Testis (tissue), 3 donors: ENCODE results near the gene SLC35F4. TPM values are rescaled to one million over a fixed set of nuclear protein-coding genes. Genes with fewer than 3 reads are reported as not detected.
"Not testable (repeated sequence)": the region's sequence is repeated elsewhere in the genome, so short reads cannot be mapped to it uniquely, and the experiment has no call there.

Source experiments
- DNase-seq: peaks from one replicate; pipeline ENCODE4 v3.0.0-alpha.2; 2019
- H3K27ac ChIP-seq, 2 donors: fragments of 200-600 bp; sonication (generic); one replicate each; pipeline ENCODE4 v1.5.1; 2019
- H3K27me3 ChIP-seq: fragments of 200-600 bp; sonication (generic); one replicate; pipeline ENCODE4 v1.5.1; 2019
- H3K36me3 ChIP-seq: fragments of 200-600 bp; sonication (generic); one replicate; pipeline ENCODE4 v1.5.1; 2017; ENCODE audit warnings: low read depth; ENCODE audit errors: missing control alignments
- H3K4me1 ChIP-seq: fragments of 200-600 bp; sonication (generic); one replicate; pipeline ENCODE4 v1.5.1; 2019
- H3K4me3 ChIP-seq, 2 donors: fragments of 200-600 bp; sonication (generic); one replicate each; pipeline ENCODE4 v1.5.1; 2017 to 2019
- H3K9me3 ChIP-seq: fragments of 200-600 bp; sonication (generic); one replicate; pipeline ENCODE4 v1.5.1; 2017
- POLR2A ChIP-seq: fragments of 450-650 bp; IDR thresholded peaks from one replicate; pipeline ENCODE4 v1.6.1; 2017; ENCODE audit warnings: antibody characterized with exemption, mild to moderate bottlenecking, moderate library complexity
- WGBS, 2 donors: methylation state at CpG; one replicate each; pipeline ENCODE4 v1.1.5; 2018; 5-methylcytosine and 5-hydroxymethylcytosine counted together
- intact Hi-C: fragments of 100-400 bp; cut with DNase I; formaldehyde crosslinking; loops from one replicate; pipeline ENCODE4 v1.15.1; 2023; ENCODE audit warnings: low total_unique reads
- polyA plus RNA-seq: library from polyadenylated mRNA; stranded (reverse); fragments of 350-450 nt; fragmentation: Illumina TruSeq; extraction: RNeasy Lipid Tissue Mini Kit (QIAGEN cat#74804); gene quantifications from one replicate; pipeline ENCODE4 v1.2.3, GENCODE V29; 2014; ENCODE audit warnings: low read depth, low replicate concordance; ENCODE audit not compliant: insufficient read depth
- total RNA-seq, 2 donors: library from RNA; depleted of rRNA; stranded (reverse); fragments of >200 nt; gene quantifications; one replicate each; pipeline ENCODE4 v1.2.3, GENCODE V29; 2016
- TF ChIP-seq, protein P1 (sequence below), 3 experiments: fragments of 450-650 bp in 2 of 3; fragments of 200-600 bp in 1 of 3; sonication (generic) in 1 of 3; IDR thresholded peaks; one replicate each; pipeline ENCODE4 v1.5.1; 2016 to 2019; ENCODE audit warnings: antibody characterized with exemption in 3 of 3, mild to moderate bottlenecking in 2 of 3, moderate library complexity in 1 of 3

The SLC35F4 gene
- total and polyA plus RNA-seq, 3 donors from 2014 or later = 0.50 to 2.8 (median 2.3) TPM

DNA sequence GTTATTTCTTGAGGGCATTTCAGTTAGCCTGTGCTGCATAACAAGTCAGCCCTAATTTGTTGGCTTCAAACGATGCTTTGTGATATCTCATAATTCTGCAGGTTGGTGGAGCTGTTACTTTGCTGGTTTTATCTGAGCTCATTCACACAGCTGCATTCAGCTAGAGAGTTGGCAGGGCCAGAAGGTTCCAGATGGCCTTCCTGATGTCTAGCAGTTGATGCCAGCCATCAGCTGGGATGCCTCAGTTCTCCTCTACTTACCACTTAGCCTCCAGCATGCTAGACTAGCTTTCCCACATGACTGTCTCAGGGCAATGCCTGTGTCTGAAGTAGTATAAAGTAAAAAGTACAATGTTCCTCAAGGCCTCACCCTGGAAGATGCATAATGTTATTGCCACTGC lies 130.6 kb downstream of the SLC35F4 start:
- intact Hi-C loops = no loop called here
- 65 to 69% methylated on average over 1 of the region's 1 CpG for WGBS, 2 donors

DNA sequence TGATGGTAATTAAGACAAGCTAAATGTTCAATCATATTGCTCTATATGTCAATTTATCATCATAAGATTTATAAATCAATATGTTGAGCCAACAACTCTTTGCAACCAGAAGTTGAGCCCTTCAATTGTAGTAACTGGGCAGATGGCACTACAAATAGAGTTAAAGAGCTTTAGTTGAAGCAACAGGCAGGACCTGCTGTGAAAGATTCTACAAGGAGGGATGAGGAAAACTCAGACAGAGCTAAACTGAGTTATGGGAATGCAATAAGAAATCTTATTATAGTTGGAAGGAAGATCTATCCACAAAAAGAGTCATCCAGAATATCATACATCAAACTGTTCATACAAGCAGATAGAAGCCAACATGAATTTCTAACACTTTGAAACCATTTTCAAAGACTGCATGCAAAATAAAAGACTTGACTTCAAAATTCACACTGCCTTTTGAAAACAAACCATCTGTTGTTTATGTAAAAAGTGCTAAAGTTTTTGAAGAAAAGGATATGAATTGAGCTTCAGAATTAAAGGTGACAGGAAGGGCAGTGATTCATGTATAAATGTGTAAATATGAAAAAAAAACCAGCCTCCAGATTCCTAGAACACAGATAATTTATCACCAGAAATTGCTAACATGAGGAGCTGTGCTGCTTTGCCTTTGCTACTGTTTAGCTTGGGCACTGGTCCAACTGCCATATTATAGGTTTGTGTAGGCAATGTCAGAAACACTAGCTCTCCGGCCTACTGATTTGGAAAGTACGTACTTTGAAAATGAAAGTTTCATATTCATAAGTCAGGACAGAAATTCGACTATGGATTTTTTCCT lies 133.2 kb downstream of the SLC35F4 start:
- Histone ChIP-seq H3K4me3 (no peak overlapping the region), H3K9me3 (no peaks in the 10 kb centered on the region), H3K36me3 (no peaks in the 10 kb centered on the region), H3K27me3 (no peaks in the 10 kb centered on the region), H3K4me1 (no peaks in the 10 kb centered on the region), H3K27ac (no peak overlapping the region)
- TF ChIP-seq, protein P1, sequence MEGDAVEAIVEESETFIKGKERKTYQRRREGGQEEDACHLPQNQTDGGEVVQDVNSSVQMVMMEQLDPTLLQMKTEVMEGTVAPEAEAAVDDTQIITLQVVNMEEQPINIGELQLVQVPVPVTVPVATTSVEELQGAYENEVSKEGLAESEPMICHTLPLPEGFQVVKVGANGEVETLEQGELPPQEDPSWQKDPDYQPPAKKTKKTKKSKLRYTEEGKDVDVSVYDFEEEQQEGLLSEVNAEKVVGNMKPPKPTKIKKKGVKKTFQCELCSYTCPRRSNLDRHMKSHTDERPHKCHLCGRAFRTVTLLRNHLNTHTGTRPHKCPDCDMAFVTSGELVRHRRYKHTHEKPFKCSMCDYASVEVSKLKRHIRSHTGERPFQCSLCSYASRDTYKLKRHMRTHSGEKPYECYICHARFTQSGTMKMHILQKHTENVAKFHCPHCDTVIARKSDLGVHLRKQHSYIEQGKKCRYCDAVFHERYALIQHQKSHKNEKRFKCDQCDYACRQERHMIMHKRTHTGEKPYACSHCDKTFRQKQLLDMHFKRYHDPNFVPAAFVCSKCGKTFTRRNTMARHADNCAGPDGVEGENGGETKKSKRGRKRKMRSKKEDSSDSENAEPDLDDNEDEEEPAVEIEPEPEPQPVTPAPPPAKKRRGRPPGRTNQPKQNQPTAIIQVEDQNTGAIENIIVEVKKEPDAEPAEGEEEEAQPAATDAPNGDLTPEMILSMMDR (IDR thresholded peaks at IDR 0.05) = no peak
- TF ChIP-seq POLR2A = no peak
- no peak for DNase-seq
- intact Hi-C loops = no loop called here
- 42 to 47% methylated on average over 3 of the region's 3 CpGs for WGBS, 2 donors

More for the DNA sequence above, 130.6 kb downstream of the SLC35F4 start:
- no peak for DNase-seq
- H3K27me3 ChIP-seq = no peaks in the 10 kb centered on the region
- no peaks in the 10 kb centered on the region for H3K36me3 ChIP-seq
- TF ChIP-seq, protein P1 (IDR thresholded peaks at IDR 0.05) = no peak
- no peak for TF ChIP-seq POLR2A
- no peak overlapping the region for H3K27ac ChIP-seq
- H3K9me3 ChIP-seq = no peaks in the 10 kb centered on the region
- no peak overlapping the region for H3K4me3 ChIP-seq
- no peaks in the 10 kb centered on the region for H3K4me1 ChIP-seq

DNA sequence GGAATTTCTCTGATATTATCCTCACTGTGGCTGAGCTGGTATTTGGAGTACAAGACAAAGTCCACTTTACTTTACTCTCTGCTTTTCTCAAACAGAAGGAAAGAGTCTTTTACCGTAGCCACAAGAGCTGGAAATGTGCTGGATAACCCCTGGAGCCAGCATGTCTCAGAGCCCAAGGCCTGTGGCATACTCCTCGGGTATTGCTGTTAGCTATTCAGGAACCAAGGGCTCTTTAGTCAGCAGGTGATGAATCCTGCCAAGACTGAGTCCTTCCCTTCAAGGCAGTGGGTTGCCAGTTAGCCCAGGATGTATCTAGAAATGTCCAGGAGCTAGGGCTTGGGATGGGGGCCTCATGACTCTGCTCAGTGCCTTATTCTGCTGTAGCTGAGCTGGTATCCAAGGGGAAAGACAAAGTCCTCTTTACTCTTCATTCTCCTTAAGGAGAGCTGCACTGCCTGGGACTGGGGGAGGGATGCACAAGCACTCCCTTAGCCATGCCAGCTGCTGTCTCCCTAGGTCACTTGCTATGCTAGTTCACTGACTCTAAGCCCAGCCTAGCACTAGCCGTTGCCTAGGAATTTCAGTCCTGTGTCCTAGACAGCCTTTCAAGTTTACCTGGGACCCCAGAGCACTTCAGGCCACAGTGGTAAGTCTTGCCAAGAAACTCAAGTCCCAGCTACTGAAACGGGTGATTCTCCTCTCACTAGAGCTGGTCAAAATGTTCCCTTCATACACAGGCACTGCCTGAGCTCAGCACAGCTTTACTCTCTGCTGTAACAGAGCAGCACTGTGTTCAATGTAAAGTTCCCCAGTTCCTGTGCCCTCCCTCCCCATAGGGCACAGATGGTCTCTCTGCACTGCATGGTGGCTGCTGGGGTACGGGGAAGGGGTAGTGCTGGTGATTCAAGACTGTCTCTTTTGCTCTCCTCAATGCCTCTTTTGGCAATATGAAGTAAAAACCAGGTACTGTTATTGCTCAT lies 136.4 kb downstream of the SLC35F4 start:
- intact Hi-C loops = no loop called here
- Histone ChIP-seq H3K36me3 (no peaks in the 10 kb centered on the region), H3K9me3 (no peaks in the 10 kb centered on the region), H3K4me1 (no peaks in the 10 kb centered on the region), H3K27me3 (no peaks in the 10 kb centered on the region), H3K4me3 (no peak overlapping the region), H3K27ac (no peak overlapping the region)
- no peak for DNase-seq
- 68 to 76% methylated on average over 5 of the region's 5 CpGs for WGBS, 2 donors
- TF ChIP-seq, protein P1 (IDR thresholded peaks at IDR 0.05) = no peak
- TF ChIP-seq POLR2A = no peak

DNA sequence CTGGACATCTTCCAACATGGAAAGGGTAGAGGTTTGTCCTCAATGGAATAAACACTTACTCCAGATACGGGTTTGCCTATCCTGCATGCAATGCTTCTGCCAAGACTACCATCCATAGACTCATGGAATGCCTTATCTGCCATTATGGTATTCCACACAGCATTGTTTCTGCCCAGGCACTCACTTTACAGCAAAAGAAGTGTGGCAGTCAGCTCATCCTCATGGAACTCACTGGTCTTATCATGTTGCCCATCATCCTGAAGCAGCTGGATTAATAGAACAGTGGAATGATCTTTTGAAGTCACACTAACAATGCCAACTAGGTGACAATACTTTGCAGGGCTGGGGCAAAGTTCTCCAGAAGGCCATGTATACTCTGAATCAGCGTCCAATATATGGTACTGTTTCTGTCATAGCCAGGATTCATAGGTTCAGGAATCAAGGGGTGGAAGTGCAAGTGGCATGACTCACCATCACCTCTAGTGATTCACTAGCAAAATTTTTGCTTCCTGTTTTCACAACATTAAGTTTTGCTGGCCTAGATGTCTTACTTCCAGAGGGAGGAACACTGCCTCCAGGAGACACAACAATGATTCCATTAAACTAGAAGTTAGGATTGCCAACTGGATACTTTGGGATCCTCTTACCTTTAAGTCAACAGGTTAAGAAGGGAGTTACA lies 140.4 kb downstream of the SLC35F4 start:
- no peaks in the 10 kb centered on the region for H3K36me3 ChIP-seq
- intact Hi-C loops = no loop called here
- H3K27me3 ChIP-seq = no peaks in the 10 kb centered on the region
- TF ChIP-seq, protein P1 (IDR thresholded peaks at IDR 0.05) = no peak
- TF ChIP-seq POLR2A = no peak
- no peak for DNase-seq
- 84 to 94% methylated on average over 2 of the region's 2 CpGs for WGBS, 2 donors
- no peaks in the 10 kb centered on the region for H3K9me3 ChIP-seq
- no peaks in the 10 kb centered on the region for H3K4me1 ChIP-seq
- H3K27ac ChIP-seq = no peak overlapping the region
- H3K4me3 ChIP-seq = no peak overlapping the region

DNA sequence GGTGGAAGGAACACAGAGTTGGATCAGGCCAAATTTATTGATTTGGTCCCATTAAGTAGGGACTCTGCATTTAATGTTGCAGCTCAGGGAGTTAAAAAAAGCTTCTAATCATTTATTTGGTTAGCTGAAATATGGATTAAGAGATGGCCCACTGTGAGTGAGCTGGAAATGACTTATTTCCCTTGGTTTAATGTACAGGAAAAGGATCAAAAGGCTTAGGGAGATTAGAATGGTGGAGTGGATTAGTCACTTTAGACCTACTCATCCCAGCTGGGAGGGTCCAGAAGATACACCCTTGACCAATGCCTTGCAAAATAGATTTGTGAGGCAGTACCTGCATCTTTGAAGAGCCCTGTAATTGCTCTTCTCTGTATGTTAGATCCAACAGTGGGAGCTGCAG lies 143.8 kb downstream of the SLC35F4 start:
- H3K27ac ChIP-seq, H3K4me3 ChIP-seq, H3K9me3 ChIP-seq, H3K27me3 ChIP-seq, H3K4me1 ChIP-seq, intact Hi-C loops, H3K36me3 ChIP-seq, DNase-seq: not testable (repeated sequence)
